Neuronal stem cell (in vitro differentiated cells): ENCODE measurements around the gene CFAP73. TPM values are rescaled to one million over a fixed set of nuclear protein-coding genes. Genes with fewer than 3 reads are reported as not detected.

Experiments used
- DNase-seq: peaks from one replicate; pipeline ENCODE4 v3.0.0-alpha.2; 2013; ENCODE audit warnings: low spot score
- H2AFZ ChIP-seq: one replicate; pipeline ENCODE4 v1.6.1; 2013; ENCODE audit warnings: mild to moderate bottlenecking, low read length, inconsistent platforms
- H2AK5ac ChIP-seq: 2 replicates; pipeline ENCODE4 v1.6.1; 2013; ENCODE audit warnings: low read depth, mild to moderate bottlenecking, inconsistent platforms, low read length, moderate library complexity, mixed read lengths
- H2BK120ac ChIP-seq: 2 replicates; pipeline ENCODE4 v1.6.1; 2013; ENCODE audit warnings: low read depth, mild to moderate bottlenecking, inconsistent platforms, low read length, moderate library complexity, mixed read lengths
- H2BK12ac ChIP-seq: one replicate; pipeline ENCODE4 v1.6.1; 2013; ENCODE audit warnings: low read length, inconsistent platforms
- H2BK15ac ChIP-seq: 2 replicates; pipeline ENCODE4 v1.6.1; 2013; ENCODE audit warnings: mild to moderate bottlenecking, low read length, inconsistent platforms, mixed read lengths
- H2BK5ac ChIP-seq: one replicate; pipeline ENCODE4 v1.6.1; 2013; ENCODE audit warnings: inconsistent platforms, mild to moderate bottlenecking, low read length, moderate library complexity
- H3K14ac ChIP-seq: one replicate; pipeline ENCODE4 v1.6.1; 2013; ENCODE audit warnings: low read length, inconsistent platforms
- H3K18ac ChIP-seq: 2 replicates; pipeline ENCODE4 v1.6.1; 2013; ENCODE audit warnings: low read length, inconsistent platforms
- H3K23ac ChIP-seq: 2 replicates; pipeline ENCODE4 v1.6.1; 2013; ENCODE audit warnings: low read depth, mild to moderate bottlenecking, mixed read lengths, low read length, inconsistent platforms; ENCODE audit not compliant: poor library complexity
- H3K27ac ChIP-seq: replicated peaks from 3 replicates; pipeline ENCODE4 v1.5.1; 2013; ENCODE audit warnings: low read length, inconsistent platforms
- H3K27me3 ChIP-seq, 3 experiments: 2 replicates each; pipeline ENCODE4 v1.6.1; 2013; ENCODE audit warnings: low read length in 3 of 3, mild to moderate bottlenecking in 2 of 3, inconsistent platforms in 1 of 3, low read depth in 1 of 3, mixed read lengths in 1 of 3, moderate library complexity in 1 of 3; ENCODE audit not compliant: control insufficient read depth in 3 of 3, insufficient read depth in 3 of 3
- H3K36me3 ChIP-seq, 2 donors: replicated peaks in 1 of 2; 2 replicates each; pipeline ENCODE4 v1.6.1; 2013; ENCODE audit warnings: low read length in 2 of 2; ENCODE audit not compliant: control insufficient read depth in 2 of 2, insufficient read depth in 2 of 2
- H3K4ac ChIP-seq: 2 replicates; pipeline ENCODE4 v1.6.1; 2013; ENCODE audit warnings: inconsistent platforms, mild to moderate bottlenecking, low read length, moderate library complexity
- H3K4me1 ChIP-seq, 2 donors: 1 replicate in 1 of 2; 2 replicates in 1 of 2; pipeline ENCODE4 v1.6.1; 2013; ENCODE audit warnings: low read length in 2 of 2, low read depth in 1 of 2; ENCODE audit not compliant: control insufficient read depth in 2 of 2, insufficient read depth in 1 of 2
- H3K4me2 ChIP-seq: one replicate; pipeline ENCODE4 v1.6.1; 2013; ENCODE audit warnings: mild to moderate bottlenecking, low read length, inconsistent platforms; ENCODE audit not compliant: insufficient read depth, poor library complexity, severe bottlenecking
- H3K4me3 ChIP-seq, 2 donors: 2 replicates each; pipeline ENCODE4 v1.5.1; 2013; ENCODE audit warnings: low read length in 2 of 2, mild to moderate bottlenecking in 2 of 2, inconsistent platforms in 1 of 2, moderate library complexity in 1 of 2
- H3K79me1 ChIP-seq: one replicate; pipeline ENCODE4 v1.6.1; 2013; ENCODE audit warnings: low read depth, mild to moderate bottlenecking, inconsistent platforms, low read length, moderate library complexity
- H3K9ac ChIP-seq: one replicate; pipeline ENCODE4 v1.6.1; 2013; ENCODE audit warnings: mild to moderate bottlenecking, low read depth, low read length, inconsistent platforms; ENCODE audit not compliant: poor library complexity
- H3K9me3 ChIP-seq, 2 donors: replicated peaks in 1 of 2; 2 replicates each; pipeline versions ENCODE3 to v1.6.1; 2013; ENCODE audit warnings: low read length in 2 of 2, mild to moderate bottlenecking in 2 of 2, inconsistent platforms in 1 of 2, low read depth in 1 of 2, mixed read lengths in 1 of 2, moderate library complexity in 1 of 2; ENCODE audit not compliant: control insufficient read depth in 2 of 2, insufficient read depth in 1 of 2
- H4K8ac ChIP-seq: one replicate; pipeline ENCODE4 v1.6.1; 2013; ENCODE audit warnings: low read depth, mild to moderate bottlenecking, inconsistent platforms, low read length, moderate library complexity
- H4K91ac ChIP-seq: one replicate; pipeline ENCODE4 v1.6.1; 2013; ENCODE audit warnings: low read length, low read depth, mild to moderate bottlenecking, inconsistent platforms; ENCODE audit not compliant: poor library complexity
- WGBS, 2 donors: extraction: QIAGEN DNeasy Blood & Tissue Kit; methylation state at CpG; one replicate each; pipeline ENCODE4 v1.1.7; 2013; ENCODE audit warnings: missing lambda C conversion rate in 2 of 2, mixed read lengths in 1 of 2; ENCODE audit not compliant: insufficient read length in 2 of 2, insufficient replicate concordance in 1 of 2; ENCODE audit errors: extremely low coverage in 2 of 2; 5-methylcytosine and 5-hydroxymethylcytosine counted together
- small RNA-seq: library from polyadenylated mRNA; stranded (forward); fragments of <200 nt; extraction: miRNeasy Mini kit (QIAGEN cat#:217004); gene quantifications from one replicate; pipeline ENCODE3, GENCODE V24; 2013; ENCODE audit not compliant: insufficient read depth

The CFAP73 gene

GRCh38 chr12:113208041-113208934 lies 58.8 kb downstream of the CFAP73 start:
- Histone ChIP-seq H3K9ac (no peak overlapping the region), H2AK5ac (no peak overlapping the region), H2AFZ (peak overlapping the region; percentile 68), H3K14ac (no peak overlapping the region), H4K91ac (no peak overlapping the region), H3K79me1 (no peaks in the 10 kb centered on the region), H2BK5ac (no peak overlapping the region), H3K4me1 (no peaks in the 10 kb centered on the region), H3K4me3 (no peak overlapping the region), H3K18ac (no peak overlapping the region), H3K36me3 (no peaks in the 10 kb centered on the region), H3K23ac (no peak overlapping the region), H2BK12ac (no peak overlapping the region), H2BK15ac (no peak overlapping the region), H2BK120ac (no peak overlapping the region), H3K9me3 (peaks cover 0 to 7% of the 10 kb centered on the region in 2 donors), H3K4me2 (no peak overlapping the region), H3K27me3 (no peaks in the 10 kb centered on the region), H3K4ac (no peak overlapping the region), H3K27ac (no peak overlapping the region), H4K8ac (no peak overlapping the region)
- no CpG with 5 or more reads among the region's 10 CpGs for WGBS, 2 donors
- DNase-seq, result no peak

Small RNA genes lying within 50 kb of the gene (small RNA-seq; reads per million reads assigned to genes)
- gene MIR7106, result not detected
- gene RF00019, result not detected
